ENCODE measurements around the gene CAMK1D.

CAMK1D gene

DNA sequence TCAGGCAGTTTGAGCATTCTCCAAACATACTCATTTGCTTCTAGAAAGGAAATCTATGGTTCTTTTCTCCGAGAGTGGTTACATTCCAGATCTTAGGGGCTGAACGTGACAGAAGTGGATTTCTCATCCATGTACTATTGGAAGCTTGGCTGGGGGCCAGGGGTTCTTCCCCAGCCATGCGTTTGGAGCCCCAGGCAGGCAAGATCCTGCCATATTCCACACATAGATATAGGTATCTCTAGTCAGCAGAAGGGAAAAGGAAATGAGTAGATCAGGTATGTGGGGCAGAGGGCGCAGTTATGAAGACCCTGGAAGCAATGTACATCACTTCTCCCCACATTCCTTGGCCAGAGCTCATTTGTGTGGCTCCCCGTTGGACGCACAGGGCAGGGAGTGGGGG is 352.3 kb downstream of the CAMK1D start:
- TF ChIP-seq, protein P1, sequence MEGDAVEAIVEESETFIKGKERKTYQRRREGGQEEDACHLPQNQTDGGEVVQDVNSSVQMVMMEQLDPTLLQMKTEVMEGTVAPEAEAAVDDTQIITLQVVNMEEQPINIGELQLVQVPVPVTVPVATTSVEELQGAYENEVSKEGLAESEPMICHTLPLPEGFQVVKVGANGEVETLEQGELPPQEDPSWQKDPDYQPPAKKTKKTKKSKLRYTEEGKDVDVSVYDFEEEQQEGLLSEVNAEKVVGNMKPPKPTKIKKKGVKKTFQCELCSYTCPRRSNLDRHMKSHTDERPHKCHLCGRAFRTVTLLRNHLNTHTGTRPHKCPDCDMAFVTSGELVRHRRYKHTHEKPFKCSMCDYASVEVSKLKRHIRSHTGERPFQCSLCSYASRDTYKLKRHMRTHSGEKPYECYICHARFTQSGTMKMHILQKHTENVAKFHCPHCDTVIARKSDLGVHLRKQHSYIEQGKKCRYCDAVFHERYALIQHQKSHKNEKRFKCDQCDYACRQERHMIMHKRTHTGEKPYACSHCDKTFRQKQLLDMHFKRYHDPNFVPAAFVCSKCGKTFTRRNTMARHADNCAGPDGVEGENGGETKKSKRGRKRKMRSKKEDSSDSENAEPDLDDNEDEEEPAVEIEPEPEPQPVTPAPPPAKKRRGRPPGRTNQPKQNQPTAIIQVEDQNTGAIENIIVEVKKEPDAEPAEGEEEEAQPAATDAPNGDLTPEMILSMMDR (IDR thresholded peaks at IDR 0.05): no peak
- H3K4me3 ChIP-seq: no peak overlapping the region
- H3K27ac ChIP-seq: no peak overlapping the region
- DNase-seq (ENCODE audit: low spot score): no peak

DNA sequence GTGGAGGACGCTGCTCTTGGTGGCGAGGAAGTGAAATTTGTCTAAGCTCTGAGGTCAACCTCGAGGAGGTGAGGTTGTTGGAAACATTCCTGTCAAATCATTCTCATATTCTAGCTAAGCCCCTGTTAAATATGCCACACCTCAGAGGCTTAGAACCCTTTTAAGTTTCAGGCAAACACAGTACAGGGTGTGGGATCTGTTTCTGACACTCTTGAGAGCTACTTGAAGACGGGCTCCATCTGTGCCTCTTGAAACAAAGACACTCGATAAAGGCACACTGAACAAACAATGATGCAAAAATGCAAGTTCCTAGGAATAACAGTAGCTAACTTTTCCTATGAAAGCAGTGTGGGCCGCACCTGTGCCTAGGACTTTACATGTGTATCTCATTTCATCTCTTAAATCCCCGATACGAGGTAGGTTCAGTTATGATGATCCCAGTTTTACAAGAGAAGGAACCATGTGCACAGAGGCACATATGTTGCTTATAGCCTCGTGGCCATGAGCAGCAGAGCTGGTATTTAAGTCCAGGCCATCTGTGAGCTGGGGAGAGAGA is 352.9 kb downstream of the CAMK1D start:
- H3K4me3 ChIP-seq: no peak overlapping the region
- TF ChIP-seq, protein P1 (IDR thresholded peaks at IDR 0.05): no peak
- H3K27ac ChIP-seq: no peak overlapping the region
- no peak for DNase-seq (ENCODE audit: low spot score)

DNA sequence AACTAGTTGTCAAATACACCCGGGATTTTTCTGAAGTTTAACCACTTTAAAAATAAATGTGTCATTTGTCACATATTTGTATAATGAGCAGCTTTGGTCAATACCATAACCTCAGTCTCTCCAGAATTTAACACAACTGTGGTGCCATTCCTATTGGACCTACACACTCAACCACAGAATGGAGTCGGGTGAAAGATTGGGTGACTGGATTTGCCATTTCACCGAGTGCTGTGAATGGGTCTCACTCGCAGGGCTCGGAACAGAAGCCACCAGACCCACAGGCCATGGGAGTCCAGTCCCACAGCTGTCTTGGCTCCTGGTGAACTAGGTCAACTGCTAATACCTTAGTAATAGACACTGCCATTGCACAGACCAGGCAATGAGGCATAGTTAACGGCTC is 353.8 kb downstream of the CAMK1D start:
- no peak overlapping the region for H3K4me3 ChIP-seq
- no peak for DNase-seq (ENCODE audit: low spot score)
- H3K27ac ChIP-seq: peak overlapping the region in 1 of 2 donors; percentile 63
- TF ChIP-seq, protein P1 (IDR thresholded peaks at IDR 0.05): no peak

DNA sequence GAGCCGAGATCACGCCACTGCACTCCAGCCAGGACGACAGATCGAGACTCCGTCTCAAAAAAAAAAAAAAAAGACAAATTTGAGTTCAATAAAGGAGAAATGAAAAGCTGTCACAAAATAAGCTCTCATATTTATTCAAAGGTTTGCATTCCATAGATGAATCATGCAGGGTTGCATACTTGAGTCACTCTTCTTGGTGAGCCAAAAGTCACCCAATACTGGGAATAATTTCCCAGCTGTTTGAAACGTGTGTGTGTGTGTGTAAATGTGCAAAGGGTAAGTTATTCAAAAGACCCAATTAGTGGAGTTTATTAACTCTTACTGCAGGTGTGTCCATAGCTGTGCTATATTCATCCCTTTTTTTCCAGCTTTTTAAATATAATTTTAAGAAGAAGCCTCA is 354.5 kb downstream of the CAMK1D start:
- Histone ChIP-seq H3K4me3 (no peak overlapping the region), H3K27ac (peak overlapping the region; percentile 37 to 63)
- TF ChIP-seq, protein P1 (IDR thresholded peaks at IDR 0.05): no peak
- DNase-seq (ENCODE audit: low spot score): no peak

DNA sequence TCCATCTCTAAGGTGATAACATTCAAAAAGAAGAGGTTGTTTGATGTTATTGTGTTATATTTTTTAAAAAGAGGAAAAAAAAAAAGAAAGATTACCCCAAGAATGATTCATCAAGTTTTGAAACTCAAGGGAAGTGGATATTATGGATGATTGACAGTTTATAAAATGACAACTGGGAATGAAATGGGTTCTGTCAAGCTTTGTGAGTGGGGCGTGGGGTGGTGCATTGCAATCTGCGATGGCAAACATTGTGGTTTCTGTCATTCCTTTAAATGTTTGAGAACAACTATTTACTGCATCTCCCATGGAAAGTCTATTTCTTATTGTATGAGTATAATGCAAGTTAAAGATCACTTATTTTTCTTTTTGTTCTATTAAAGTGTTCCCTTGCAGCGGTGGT is 355.1 kb downstream of the CAMK1D start:
- Histone ChIP-seq H3K4me3 (no peak overlapping the region), H3K27ac (no peak overlapping the region)
- no peak for DNase-seq (ENCODE audit: low spot score)
- TF ChIP-seq, protein P1 (IDR thresholded peaks at IDR 0.05): no peak

DNA sequence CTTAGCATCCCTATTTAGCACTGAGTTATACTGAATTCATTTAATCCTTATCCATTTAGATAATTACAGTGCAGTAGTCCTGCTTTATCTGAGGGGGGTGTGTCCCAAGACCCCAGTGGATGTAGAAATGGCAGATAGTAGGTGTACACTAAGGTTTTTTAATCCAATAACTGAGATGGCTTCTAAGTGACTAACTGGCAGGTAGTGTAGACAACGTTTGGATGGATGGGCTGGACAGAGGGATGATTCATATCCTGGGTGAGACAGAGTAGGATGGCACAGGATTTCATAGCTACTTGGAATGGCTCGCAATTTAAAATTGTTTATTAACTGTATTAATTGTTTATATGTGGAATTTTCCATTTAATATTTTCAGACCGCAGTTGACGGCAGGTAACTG is 356.6 kb downstream of the CAMK1D start:
- Histone ChIP-seq H3K4me3 (no peak overlapping the region), H3K27ac (peak overlapping the region in 1 of 2 donors; percentile 93)
- no peak for DNase-seq (ENCODE audit: low spot score)
- TF ChIP-seq, protein P1 (IDR thresholded peaks at IDR 0.05): no peak

DNA sequence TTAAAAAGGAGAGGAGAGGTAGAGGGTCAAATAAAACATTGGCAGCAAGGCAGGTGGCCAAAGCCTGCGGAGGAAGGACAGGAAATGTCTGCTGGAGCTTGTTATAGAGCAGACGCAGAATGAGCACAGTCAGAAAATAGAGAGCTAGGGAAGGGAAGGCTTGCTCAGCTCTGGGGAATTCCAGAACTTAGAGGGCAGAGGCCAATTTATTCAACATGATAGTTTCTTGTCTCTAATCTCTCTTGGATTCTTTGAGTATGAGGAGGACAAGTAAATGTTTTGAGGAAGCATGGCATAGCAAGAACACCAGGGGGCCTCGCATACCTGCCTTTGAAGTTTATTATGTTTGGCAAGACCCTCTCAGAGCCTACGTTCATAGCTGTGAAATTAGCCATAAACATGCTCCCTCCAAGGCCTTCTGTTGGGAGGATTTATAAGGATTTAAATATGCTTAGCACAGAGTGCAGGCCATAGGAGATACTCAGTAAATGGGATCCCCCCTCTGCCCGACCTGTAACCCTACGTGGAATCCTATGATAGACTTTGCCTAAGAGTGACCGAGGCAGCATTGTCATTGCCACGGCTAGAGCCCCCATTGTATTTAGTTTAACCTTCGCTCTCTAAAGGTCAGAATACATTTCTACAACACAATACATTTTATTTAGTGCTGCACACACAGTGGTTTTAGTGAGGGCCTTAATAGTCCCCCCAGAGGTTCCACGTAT is 358.3 kb downstream of the CAMK1D start:
- TF ChIP-seq, protein P1 (IDR thresholded peaks at IDR 0.05): no peak
- DNase-seq (ENCODE audit: low spot score): no peak
- Histone ChIP-seq H3K4me3 (no peak overlapping the region), H3K27ac (peak overlapping the region; percentile 54 to 93)
